Measurements from ENCODE around the gene ARL6.
"Not testable (repeated sequence)": the region's sequence is repeated elsewhere in the genome, so short reads cannot be mapped to it uniquely, and the experiment has no call there.

ARL6 gene

DNA sequence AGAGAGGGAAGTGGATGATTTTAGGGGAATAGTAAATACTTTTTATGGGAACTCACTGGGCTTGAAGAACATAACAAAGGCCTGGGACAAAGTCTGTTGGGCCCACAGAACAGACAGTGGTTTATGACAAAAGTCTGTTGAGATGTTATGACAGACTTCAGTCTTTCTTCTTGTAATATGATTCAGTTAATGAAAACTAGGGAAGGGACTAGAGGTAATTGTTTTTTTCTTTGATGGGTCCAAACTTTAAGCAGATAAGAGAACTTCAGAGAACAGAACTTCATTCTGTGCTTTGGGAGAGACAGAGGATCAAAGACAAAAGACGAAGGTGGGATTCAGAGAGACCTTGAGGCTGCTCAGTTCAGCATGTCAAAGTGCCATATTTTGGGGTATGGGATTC, 66.6 kb downstream of the ARL6 start:
- Histone ChIP-seq H3K79me2 (ENCODE audit: insufficient read depth, low read length) (no peaks in the 10 kb centered on the region), H3K27ac (ENCODE audit: low read depth, low read length) (no peak overlapping the region), H3K4me3 (ENCODE audit: insufficient read depth, low read length, poor library complexity, severe bottlenecking) (no peak overlapping the region), H3K9ac (ENCODE audit: low read length) (no peak overlapping the region), H2AFZ (ENCODE audit: low read depth, low read length, severe bottlenecking) (no peak overlapping the region), H3K4me2 (ENCODE audit: low read depth, low read length, poor library complexity, severe bottlenecking) (no peak overlapping the region), H4K20me1 (ENCODE audit: low read depth, low read length) (no peaks in the 10 kb centered on the region), H3K9me3 (ENCODE audit: insufficient read depth, low read length) (no peaks in the 10 kb centered on the region), H3K36me3 (ENCODE audit: low read length) (no peaks in the 10 kb centered on the region), H3K9me2 (replicated peaks; ENCODE audit: insufficient read depth, low read length) (no peaks in the 10 kb centered on the region), H3F3A (ENCODE audit: insufficient read depth) (no peaks in the 10 kb centered on the region), H3K27me3 (ENCODE audit: low read length) (no peaks in the 10 kb centered on the region)
- TF ChIP-seq, protein P1, sequence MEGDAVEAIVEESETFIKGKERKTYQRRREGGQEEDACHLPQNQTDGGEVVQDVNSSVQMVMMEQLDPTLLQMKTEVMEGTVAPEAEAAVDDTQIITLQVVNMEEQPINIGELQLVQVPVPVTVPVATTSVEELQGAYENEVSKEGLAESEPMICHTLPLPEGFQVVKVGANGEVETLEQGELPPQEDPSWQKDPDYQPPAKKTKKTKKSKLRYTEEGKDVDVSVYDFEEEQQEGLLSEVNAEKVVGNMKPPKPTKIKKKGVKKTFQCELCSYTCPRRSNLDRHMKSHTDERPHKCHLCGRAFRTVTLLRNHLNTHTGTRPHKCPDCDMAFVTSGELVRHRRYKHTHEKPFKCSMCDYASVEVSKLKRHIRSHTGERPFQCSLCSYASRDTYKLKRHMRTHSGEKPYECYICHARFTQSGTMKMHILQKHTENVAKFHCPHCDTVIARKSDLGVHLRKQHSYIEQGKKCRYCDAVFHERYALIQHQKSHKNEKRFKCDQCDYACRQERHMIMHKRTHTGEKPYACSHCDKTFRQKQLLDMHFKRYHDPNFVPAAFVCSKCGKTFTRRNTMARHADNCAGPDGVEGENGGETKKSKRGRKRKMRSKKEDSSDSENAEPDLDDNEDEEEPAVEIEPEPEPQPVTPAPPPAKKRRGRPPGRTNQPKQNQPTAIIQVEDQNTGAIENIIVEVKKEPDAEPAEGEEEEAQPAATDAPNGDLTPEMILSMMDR (IDR thresholded peaks at IDR 0.05; ENCODE audit: insufficient read depth, low read length, poor library complexity, severe bottlenecking), result no peak
- TF ChIP-seq EZH2phosphoT487 (conservative IDR thresholded peaks at IDR 0.05; ENCODE audit: low read length), result no peak

DNA sequence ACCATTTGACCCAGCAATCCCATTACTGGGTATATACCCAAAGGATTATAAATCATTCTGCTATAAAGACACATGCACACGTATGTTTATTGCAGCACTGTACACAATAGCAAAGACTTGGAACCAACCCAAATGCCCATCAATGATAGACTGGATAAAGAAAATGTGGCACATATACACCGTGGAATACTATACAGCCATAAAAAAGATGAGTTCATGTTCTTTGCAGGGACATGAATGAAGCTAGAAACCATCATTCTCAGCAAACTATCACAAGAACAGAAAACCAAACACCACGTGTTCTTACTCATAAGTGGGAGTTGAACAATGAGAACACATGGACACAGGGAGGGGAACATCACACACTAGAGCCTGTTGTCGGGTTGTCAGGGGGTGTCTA, 68.6 kb downstream of the ARL6 start:
- not testable (repeated sequence) for H3K27ac ChIP-seq (ENCODE audit: low read depth, low read length); H3K36me3 ChIP-seq (ENCODE audit: low read length); H3K9me2 ChIP-seq (replicated peaks; ENCODE audit: insufficient read depth, low read length); H3K4me3 ChIP-seq (ENCODE audit: insufficient read depth, low read length, poor library complexity, severe bottlenecking); H3K4me2 ChIP-seq (ENCODE audit: low read depth, low read length, poor library complexity, severe bottlenecking); H2AFZ ChIP-seq (ENCODE audit: low read depth, low read length, severe bottlenecking); H3K9ac ChIP-seq (ENCODE audit: low read length); H3F3A ChIP-seq (ENCODE audit: insufficient read depth); H3K79me2 ChIP-seq (ENCODE audit: insufficient read depth, low read length); H4K20me1 ChIP-seq (ENCODE audit: low read depth, low read length); H3K9me3 ChIP-seq (ENCODE audit: insufficient read depth, low read length); H3K27me3 ChIP-seq (ENCODE audit: low read length)

DNA sequence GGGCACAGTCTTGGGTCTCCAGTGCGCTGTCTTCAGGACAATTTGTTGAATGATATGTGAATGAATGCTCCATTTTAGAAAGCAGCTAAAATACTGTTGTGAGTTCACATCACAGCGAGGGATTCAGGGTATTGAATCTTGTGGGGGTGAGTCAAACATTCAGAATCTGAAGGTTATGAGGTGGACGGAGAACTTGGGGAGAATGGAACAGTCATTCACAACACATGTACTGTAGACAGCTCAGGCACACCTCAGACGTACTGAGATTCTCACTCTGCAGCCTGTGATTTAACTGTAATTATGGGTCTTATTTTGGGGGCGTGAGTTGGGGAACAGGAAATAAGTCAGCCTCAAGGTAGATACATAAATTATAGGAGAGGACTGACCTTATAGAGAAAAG, 71.2 kb downstream of the ARL6 start:
- H4K20me1 ChIP-seq (ENCODE audit: low read depth, low read length), result no peaks in the 10 kb centered on the region
- H3K4me3 ChIP-seq (ENCODE audit: insufficient read depth, low read length, poor library complexity, severe bottlenecking), result no peak overlapping the region
- TF ChIP-seq EZH2phosphoT487 (conservative IDR thresholded peaks at IDR 0.05; ENCODE audit: low read length), result no peak
- TF ChIP-seq, protein P1 (IDR thresholded peaks at IDR 0.05; ENCODE audit: insufficient read depth, low read length, poor library complexity, severe bottlenecking), result no peak
- no peaks in the 10 kb centered on the region for H3K27me3 ChIP-seq (ENCODE audit: low read length)
- H3K9me3 ChIP-seq (ENCODE audit: insufficient read depth, low read length), result no peaks in the 10 kb centered on the region
- no peaks in the 10 kb centered on the region for H3F3A ChIP-seq (ENCODE audit: insufficient read depth)
- H3K4me2 ChIP-seq (ENCODE audit: low read depth, low read length, poor library complexity, severe bottlenecking), result no peak overlapping the region
- H3K9me2 ChIP-seq (replicated peaks; ENCODE audit: insufficient read depth, low read length), result no peaks in the 10 kb centered on the region
- no peaks in the 10 kb centered on the region for H3K79me2 ChIP-seq (ENCODE audit: insufficient read depth, low read length)
- H2AFZ ChIP-seq (ENCODE audit: low read depth, low read length, severe bottlenecking), result no peak overlapping the region
- no peaks in the 10 kb centered on the region for H3K36me3 ChIP-seq (ENCODE audit: low read length)
- no peak overlapping the region for H3K9ac ChIP-seq (ENCODE audit: low read length)
- H3K27ac ChIP-seq (ENCODE audit: low read depth, low read length), result no peak overlapping the region

DNA sequence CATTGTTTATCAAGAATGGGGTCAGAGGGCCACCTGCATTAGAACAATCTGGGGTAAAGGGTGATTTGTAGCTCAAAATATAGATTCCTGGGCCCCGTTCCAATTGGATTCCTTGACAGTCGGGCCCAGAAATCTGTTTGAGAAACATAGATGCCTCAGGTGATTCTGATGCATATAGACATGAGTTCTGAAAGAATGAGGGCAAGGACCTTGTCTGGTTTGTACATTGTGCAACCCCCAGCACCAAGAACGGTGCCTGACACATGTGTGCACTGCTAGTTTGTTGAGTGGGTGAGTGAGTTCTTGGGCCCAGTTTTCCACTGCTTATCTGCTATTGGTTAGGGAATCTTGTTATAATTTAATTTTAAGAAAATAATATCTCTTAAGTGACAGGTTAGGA, 73.8 kb downstream of the ARL6 start:
- TF ChIP-seq, protein P1 (IDR thresholded peaks at IDR 0.05; ENCODE audit: insufficient read depth, low read length, poor library complexity, severe bottlenecking), result no peak
- no peak for TF ChIP-seq EZH2phosphoT487 (conservative IDR thresholded peaks at IDR 0.05; ENCODE audit: low read length)
- no peak overlapping the region for H3K9ac ChIP-seq (ENCODE audit: low read length)
- no peaks in the 10 kb centered on the region for H3K79me2 ChIP-seq (ENCODE audit: insufficient read depth, low read length)
- no peaks in the 10 kb centered on the region for H3K36me3 ChIP-seq (ENCODE audit: low read length)
- no peak overlapping the region for H3K4me3 ChIP-seq (ENCODE audit: insufficient read depth, low read length, poor library complexity, severe bottlenecking)
- no peak overlapping the region for H3K4me2 ChIP-seq (ENCODE audit: low read depth, low read length, poor library complexity, severe bottlenecking)
- H4K20me1 ChIP-seq (ENCODE audit: low read depth, low read length), result no peaks in the 10 kb centered on the region
- no peak overlapping the region for H2AFZ ChIP-seq (ENCODE audit: low read depth, low read length, severe bottlenecking)
- H3K27me3 ChIP-seq (ENCODE audit: low read length), result no peaks in the 10 kb centered on the region
- no peak overlapping the region for H3K27ac ChIP-seq (ENCODE audit: low read depth, low read length)
- no peaks in the 10 kb centered on the region for H3K9me3 ChIP-seq (ENCODE audit: insufficient read depth, low read length)
- H3F3A ChIP-seq (ENCODE audit: insufficient read depth), result no peaks in the 10 kb centered on the region
- no peaks in the 10 kb centered on the region for H3K9me2 ChIP-seq (replicated peaks; ENCODE audit: insufficient read depth, low read length)

Data from SU-DHL-6 (cell line).